Measurements from ENCODE around the gene AMY1B.
"Not testable (repeated sequence)": the region's sequence is repeated elsewhere in the genome, so short reads cannot be mapped to it uniquely, and the experiment has no call there.

GRCh38 chr1:103745040-103745439 lies 49.0 kb upstream of the AMY1B start:
- TF ChIP-seq MAX (IDR thresholded peaks at IDR 0.05); CTCF (IDR thresholded peaks at IDR 0.05; ENCODE audit: low read depth, low read length, missing input control); YY1 (IDR thresholded peaks at IDR 0.05); ATF3 (IDR thresholded peaks at IDR 0.05); RAD21 (IDR thresholded peaks at IDR 0.05); SP1 (IDR thresholded peaks at IDR 0.05); EGR1 (IDR thresholded peaks at IDR 0.05; ENCODE audit: low read depth in 2 of 2); RXRA (IDR thresholded peaks at IDR 0.05); TAF1 (conservative IDR thresholded peaks at IDR 0.05); ZBTB33 (IDR thresholded peaks at IDR 0.05): not testable (repeated sequence)
